ENCODE results near the gene WHRN. TPM values are rescaled to one million over a fixed set of nuclear protein-coding genes. Genes with fewer than 3 reads are reported as not detected.

Gene WHRN
- total RNA-seq, 1 experiment from 2014 or later, result 24.3 TPM

DNA sequence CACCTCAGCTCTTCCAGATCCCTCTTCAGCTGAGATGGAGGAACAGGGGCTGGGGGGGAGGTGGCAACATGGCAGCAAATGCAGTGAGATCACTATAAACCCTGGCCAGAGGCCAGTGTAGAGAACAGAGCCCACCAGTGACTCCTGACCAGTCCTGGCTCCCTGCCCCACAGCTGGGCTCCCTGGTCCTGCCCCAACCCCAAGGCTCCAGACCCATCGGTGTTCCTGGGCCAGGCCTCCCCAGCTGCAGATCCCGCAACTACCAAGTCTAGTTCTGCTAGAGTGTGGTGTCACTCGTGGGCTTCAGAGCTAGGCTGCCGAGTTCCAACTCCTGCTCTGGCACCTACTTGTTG is 134.3 kb downstream of the WHRN start:
- no peaks in the 10 kb centered on the region for H3K27me3 Mint-ChIP-seq (ENCODE audit: low read depth)
- CTCF ChIA-PET, result interaction anchor here (1.0 to 2.4 kb wide), 5 partner anchors 11 to 133 kb away, joined by 3 to 8 read pairs (median 5); no protein-coding TSS in a partner anchor
- no peaks in the 10 kb centered on the region for H3K9me3 Mint-ChIP-seq
- H3K4me3 Mint-ChIP-seq, result 0 out of 2 replicates have a peak overlapping the region, but pooled peaks have one; percentile 18
- peak overlapping the region; percentile 81 for H3K27ac Mint-ChIP-seq
- DNase-seq (ENCODE audit: low spot score) (no peak), ATAC-seq (peak; percentile 7)
- H3K4me1 Mint-ChIP-seq, result peaks cover 68% of the 10 kb centered on the region
- TF ChIP-seq HMGA2 (CRISPR knock-in tag; IDR thresholded peaks at IDR 0.05), result no peak
- no peak for TF ChIP-seq E2F5 (CRISPR knock-in tag; IDR thresholded peaks at IDR 0.05)
- TF ChIP-seq, protein P1, sequence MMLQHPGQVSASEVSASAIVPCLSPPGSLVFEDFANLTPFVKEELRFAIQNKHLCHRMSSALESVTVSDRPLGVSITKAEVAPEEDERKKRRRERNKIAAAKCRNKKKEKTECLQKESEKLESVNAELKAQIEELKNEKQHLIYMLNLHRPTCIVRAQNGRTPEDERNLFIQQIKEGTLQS (CRISPR knock-in tag; conservative IDR thresholded peaks at IDR 0.05), result no peak
- TF ChIP-seq RORB (CRISPR knock-in tag; IDR thresholded peaks at IDR 0.05), result no peak
- TF ChIP-seq NFYB (CRISPR knock-in tag; conservative IDR thresholded peaks at IDR 0.05; ENCODE audit: low read depth), result no peak
- TF ChIP-seq KAT7 (CRISPR knock-in tag; IDR thresholded peaks at IDR 0.05; ENCODE audit: borderline replicate concordance), result no peak
- TF ChIP-seq, protein P2, sequence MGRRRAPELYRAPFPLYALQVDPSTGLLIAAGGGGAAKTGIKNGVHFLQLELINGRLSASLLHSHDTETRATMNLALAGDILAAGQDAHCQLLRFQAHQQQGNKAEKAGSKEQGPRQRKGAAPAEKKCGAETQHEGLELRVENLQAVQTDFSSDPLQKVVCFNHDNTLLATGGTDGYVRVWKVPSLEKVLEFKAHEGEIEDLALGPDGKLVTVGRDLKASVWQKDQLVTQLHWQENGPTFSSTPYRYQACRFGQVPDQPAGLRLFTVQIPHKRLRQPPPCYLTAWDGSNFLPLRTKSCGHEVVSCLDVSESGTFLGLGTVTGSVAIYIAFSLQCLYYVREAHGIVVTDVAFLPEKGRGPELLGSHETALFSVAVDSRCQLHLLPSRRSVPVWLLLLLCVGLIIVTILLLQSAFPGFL (CRISPR knock-in tag; IDR thresholded peaks at IDR 0.05; ENCODE audit: borderline replicate concordance), result no peak
- TF ChIP-seq, protein P3, sequence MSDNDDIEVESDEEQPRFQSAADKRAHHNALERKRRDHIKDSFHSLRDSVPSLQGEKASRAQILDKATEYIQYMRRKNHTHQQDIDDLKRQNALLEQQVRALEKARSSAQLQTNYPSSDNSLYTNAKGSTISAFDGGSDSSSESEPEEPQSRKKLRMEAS (CRISPR knock-in tag; IDR thresholded peaks at IDR 0.05), result no peak
- TF ChIP-seq SMAD3 (CRISPR knock-in tag; IDR thresholded peaks at IDR 0.05; ENCODE audit: borderline replicate concordance), result no peak
- 0 out of 2 replicates have a peak, but pooled peaks cover 4% of the 10 kb centered on the region for H3K36me3 Mint-ChIP-seq
- POLR2A ChIA-PET, result interaction anchor here (1.1 to 2.7 kb wide), 2 partner anchors 19 to 26 kb away, joined by 3 to 13 read pairs; no protein-coding TSS in a partner anchor

DNA sequence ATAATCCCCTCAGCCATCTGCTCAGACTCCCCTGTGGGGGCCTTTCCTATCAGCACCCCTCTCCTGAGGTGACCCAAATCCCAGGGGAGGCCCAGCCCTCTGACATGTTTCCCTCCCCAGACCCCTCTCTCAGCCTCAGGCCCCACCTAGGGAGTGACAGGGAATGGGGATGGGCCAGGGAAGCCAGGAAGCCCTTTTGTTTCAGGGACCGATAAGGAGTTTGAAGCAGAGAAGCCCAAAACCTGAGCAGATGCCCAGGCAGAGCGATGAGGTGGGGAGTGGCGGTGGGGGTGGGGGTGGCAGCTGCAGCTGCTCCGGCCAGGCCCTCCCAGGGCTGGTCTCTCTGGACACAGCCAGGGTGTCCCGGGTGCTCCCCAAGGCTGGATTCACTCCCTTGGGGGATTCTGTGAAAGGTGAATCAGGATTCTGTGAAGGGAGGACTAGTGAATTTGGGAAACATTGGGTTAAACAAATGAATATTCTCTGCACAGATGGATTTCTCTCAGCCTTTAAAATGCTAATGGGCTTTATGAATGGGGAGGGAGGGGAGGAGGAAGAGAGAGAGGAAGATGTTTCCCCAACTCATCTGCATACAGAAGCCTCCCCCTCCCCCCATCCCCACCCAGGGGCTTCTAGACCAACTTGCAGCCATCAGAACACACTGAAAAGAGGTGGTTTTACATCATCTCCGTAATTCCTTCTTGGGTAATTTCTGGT is 134.9 kb downstream of the WHRN start:
- DNase-seq (ENCODE audit: low spot score), result peak; percentile 48
- Mint-ChIP-seq H3K9me3 (no peaks in the 10 kb centered on the region), H3K4me1 (peaks cover 65% of the 10 kb centered on the region), H3K36me3 (0 out of 2 replicates have a peak, but pooled peaks cover 6% of the 10 kb centered on the region), H3K27ac (peak overlapping the region; percentile 81), H3K27me3 (ENCODE audit: low read depth) (no peaks in the 10 kb centered on the region), H3K4me3 (peak overlapping the region; percentile 39; the same call in 1 of the 2 replicates)
- POLR2A ChIA-PET, result interaction anchor here (1.1 to 2.7 kb wide), 2 partner anchors 20 to 27 kb away, joined by 3 to 13 read pairs; no protein-coding TSS in a partner anchor
- CTCF ChIA-PET, result interaction anchor here (1.0 to 2.4 kb wide), 5 partner anchors 11 to 262 kb away, joined by 3 to 8 read pairs (median 4); no protein-coding TSS in a partner anchor
- peak; percentile 79 for ATAC-seq
- TF ChIP-seq RELA (CRISPR knock-in tag; IDR thresholded peaks at IDR 0.05; ENCODE audit: borderline replicate concordance), result no peak
- TF ChIP-seq, protein P3 (CRISPR knock-in tag; IDR thresholded peaks at IDR 0.05), result 0 out of 2 replicates have a peak, but pooled peaks have one; percentile 17
- TF ChIP-seq, protein P1 (CRISPR knock-in tag; conservative IDR thresholded peaks at IDR 0.05), result no peak
- TF ChIP-seq AFF4 (CRISPR knock-in tag; IDR thresholded peaks at IDR 0.05; ENCODE audit: borderline replicate concordance), result no peak
- TF ChIP-seq, protein P4, sequence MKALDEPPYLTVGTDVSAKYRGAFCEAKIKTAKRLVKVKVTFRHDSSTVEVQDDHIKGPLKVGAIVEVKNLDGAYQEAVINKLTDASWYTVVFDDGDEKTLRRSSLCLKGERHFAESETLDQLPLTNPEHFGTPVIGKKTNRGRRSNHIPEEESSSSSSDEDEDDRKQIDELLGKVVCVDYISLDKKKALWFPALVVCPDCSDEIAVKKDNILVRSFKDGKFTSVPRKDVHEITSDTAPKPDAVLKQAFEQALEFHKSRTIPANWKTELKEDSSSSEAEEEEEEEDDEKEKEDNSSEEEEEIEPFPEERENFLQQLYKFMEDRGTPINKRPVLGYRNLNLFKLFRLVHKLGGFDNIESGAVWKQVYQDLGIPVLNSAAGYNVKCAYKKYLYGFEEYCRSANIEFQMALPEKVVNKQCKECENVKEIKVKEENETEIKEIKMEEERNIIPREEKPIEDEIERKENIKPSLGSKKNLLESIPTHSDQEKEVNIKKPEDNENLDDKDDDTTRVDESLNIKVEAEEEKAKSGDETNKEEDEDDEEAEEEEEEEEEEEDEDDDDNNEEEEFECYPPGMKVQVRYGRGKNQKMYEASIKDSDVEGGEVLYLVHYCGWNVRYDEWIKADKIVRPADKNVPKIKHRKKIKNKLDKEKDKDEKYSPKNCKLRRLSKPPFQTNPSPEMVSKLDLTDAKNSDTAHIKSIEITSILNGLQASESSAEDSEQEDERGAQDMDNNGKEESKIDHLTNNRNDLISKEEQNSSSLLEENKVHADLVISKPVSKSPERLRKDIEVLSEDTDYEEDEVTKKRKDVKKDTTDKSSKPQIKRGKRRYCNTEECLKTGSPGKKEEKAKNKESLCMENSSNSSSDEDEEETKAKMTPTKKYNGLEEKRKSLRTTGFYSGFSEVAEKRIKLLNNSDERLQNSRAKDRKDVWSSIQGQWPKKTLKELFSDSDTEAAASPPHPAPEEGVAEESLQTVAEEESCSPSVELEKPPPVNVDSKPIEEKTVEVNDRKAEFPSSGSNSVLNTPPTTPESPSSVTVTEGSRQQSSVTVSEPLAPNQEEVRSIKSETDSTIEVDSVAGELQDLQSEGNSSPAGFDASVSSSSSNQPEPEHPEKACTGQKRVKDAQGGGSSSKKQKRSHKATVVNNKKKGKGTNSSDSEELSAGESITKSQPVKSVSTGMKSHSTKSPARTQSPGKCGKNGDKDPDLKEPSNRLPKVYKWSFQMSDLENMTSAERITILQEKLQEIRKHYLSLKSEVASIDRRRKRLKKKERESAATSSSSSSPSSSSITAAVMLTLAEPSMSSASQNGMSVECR (CRISPR knock-in tag; IDR thresholded peaks at IDR 0.05; ENCODE audit: borderline replicate concordance), result no peak
- TF ChIP-seq NFYB (CRISPR knock-in tag; conservative IDR thresholded peaks at IDR 0.05; ENCODE audit: low read depth), result no peak
- TF ChIP-seq IRF1 (CRISPR knock-in tag; IDR thresholded peaks at IDR 0.05), result no peak
- no peak for TF ChIP-seq ZNF232 (CRISPR knock-in tag; IDR thresholded peaks at IDR 0.05)
- no peak for TF ChIP-seq ESRRA (CRISPR knock-in tag; IDR thresholded peaks at IDR 0.05; ENCODE audit: borderline replicate concordance)
- TF ChIP-seq, protein P5, sequence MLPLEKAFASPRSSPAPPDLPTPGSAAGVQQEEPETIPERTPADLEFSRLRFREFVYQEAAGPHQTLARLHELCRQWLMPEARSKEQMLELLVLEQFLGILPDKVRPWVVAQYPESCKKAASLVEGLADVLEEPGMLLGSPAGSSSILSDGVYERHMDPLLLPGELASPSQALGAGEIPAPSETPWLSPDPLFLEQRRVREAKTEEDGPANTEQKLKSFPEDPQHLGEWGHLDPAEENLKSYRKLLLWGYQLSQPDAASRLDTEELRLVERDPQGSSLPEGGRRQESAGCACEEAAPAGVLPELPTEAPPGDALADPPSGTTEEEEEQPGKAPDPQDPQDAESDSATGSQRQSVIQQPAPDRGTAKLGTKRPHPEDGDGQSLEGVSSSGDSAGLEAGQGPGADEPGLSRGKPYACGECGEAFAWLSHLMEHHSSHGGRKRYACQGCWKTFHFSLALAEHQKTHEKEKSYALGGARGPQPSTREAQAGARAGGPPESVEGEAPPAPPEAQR (CRISPR knock-in tag; IDR thresholded peaks at IDR 0.05), result no peak
- TF ChIP-seq GABPB1 (CRISPR knock-in tag; IDR thresholded peaks at IDR 0.05), result no peak
